Naive thymus-derived CD4-positive, alpha-beta T cell (primary cell): Measurements from ENCODE around the gene INO80B. TPM values are rescaled to one million over a fixed set of nuclear protein-coding genes. Genes with fewer than 3 reads are reported as not detected.
A peak's percentile ranks its signal among the peaks of the same experiment; 100 is the strongest.

Source experiments
- ATAC-seq: fragments of 150-1000 bp; cut with Tn5 transposase; 2 replicates; pipeline ENCODE4 v1.10.0; 2021; ENCODE audit warnings: mild to moderate bottlenecking, moderate library complexity
- CTCF ChIA-PET: fragments of 350-600 bp; sonication (Branson Sonifier 250); formaldehyde crosslinking; loops from one replicate; lab custom pipeline; 2021; ENCODE audit warnings: antibody characterized with exemption; lab: Charles Lee
- POLR2A ChIA-PET: fragments of 350-600 bp; sonication (Branson Sonifier 250); formaldehyde crosslinking; loops from one replicate; lab custom pipeline; 2021; ENCODE audit warnings: antibody characterized with exemption, inconsistent platforms; lab: Charles Lee
- DNase-seq, 9 donors: peaks; one replicate each; pipeline versions ENCODE4 v3.0.0 to v3.0.0-alpha.2; 2020 to 2022; ENCODE audit warnings: mixed read lengths in 1 of 9
- H3K27ac ChIP-seq: one replicate; pipeline ENCODE4 v1.7.0; 2013; ENCODE audit warnings: mild to moderate bottlenecking, low read depth, low read length, moderate library complexity
- H3K27me3 ChIP-seq, 2 donors: one replicate each; pipeline ENCODE4 v1.7.0; 2013; ENCODE audit warnings: low read length in 2 of 2, mild to moderate bottlenecking in 2 of 2, moderate library complexity in 2 of 2; ENCODE audit not compliant: control insufficient read depth in 2 of 2, insufficient read depth in 2 of 2
- H3K36me3 ChIP-seq, 3 experiments: 1 replicate in 2 of 3; 2 replicates in 1 of 3; pipeline ENCODE4 v1.7.0; 2013; ENCODE audit warnings: low read length in 3 of 3, mild to moderate bottlenecking in 3 of 3, moderate library complexity in 1 of 3; ENCODE audit not compliant: insufficient read depth in 3 of 3, control insufficient read depth in 2 of 3
- H3K4me1 ChIP-seq, 2 donors: one replicate each; pipeline ENCODE4 v1.7.0; 2013; ENCODE audit warnings: low read length in 2 of 2, mild to moderate bottlenecking in 2 of 2, moderate library complexity in 1 of 2; ENCODE audit not compliant: control insufficient read depth in 2 of 2, insufficient read depth in 2 of 2
- H3K4me3 ChIP-seq: 2 replicates; pipeline ENCODE4 v1.7.0; 2013; ENCODE audit warnings: mild to moderate bottlenecking, low read length
- H3K9me3 ChIP-seq, 3 experiments: 1 replicate in 2 of 3; 2 replicates in 1 of 3; pipeline ENCODE4 v1.7.0; 2013; ENCODE audit warnings: low read length in 3 of 3; ENCODE audit not compliant: control insufficient read depth in 2 of 3
- H3K27ac Mint-ChIP-seq, 9 donors: one replicate each; pipeline ENCODE4 v1.8.0; 2020 to 2022; ENCODE audit warnings: mixed read lengths in 9 of 9, mild to moderate bottlenecking in 8 of 9, moderate library complexity in 5 of 9, inconsistent platforms in 2 of 9
- H3K27me3 Mint-ChIP-seq, 5 donors: one replicate each; pipeline ENCODE4 v1.8.0; 2021 to 2022; ENCODE audit warnings: mixed read lengths in 5 of 5, mild to moderate bottlenecking in 1 of 5
- H3K36me3 Mint-ChIP-seq, 5 donors: one replicate each; pipeline ENCODE4 v1.8.0; 2020 to 2022; ENCODE audit warnings: mixed read lengths in 5 of 5, mild to moderate bottlenecking in 3 of 5, inconsistent platforms in 1 of 5
- H3K4me1 Mint-ChIP-seq, 7 donors: one replicate each; pipeline ENCODE4 v1.8.0; 2020 to 2022; ENCODE audit warnings: mixed read lengths in 7 of 7, mild to moderate bottlenecking in 3 of 7, inconsistent platforms in 1 of 7
- H3K4me3 Mint-ChIP-seq, 10 donors: one replicate each; pipeline ENCODE4 v1.8.0; 2020 to 2022; ENCODE audit warnings: mild to moderate bottlenecking in 10 of 10, mixed read lengths in 10 of 10, moderate library complexity in 6 of 10, inconsistent platforms in 2 of 10
- H3K9me3 Mint-ChIP-seq, 11 donors: one replicate each; pipeline ENCODE4 v1.8.0; 2020 to 2022; ENCODE audit warnings: mixed read lengths in 11 of 11, mild to moderate bottlenecking in 4 of 11, inconsistent platforms in 1 of 11, moderate library complexity in 1 of 11
- intact Hi-C, 2 donors: fragments of 100-400 bp; cut with micrococcal nuclease; formaldehyde crosslinking; loops; one replicate each; pipeline ENCODE4 v1.15.1; 2023
- polyA plus RNA-seq, 2 donors: library from polyadenylated mRNA; unstranded; fragments of 300-500 nt; fragmentation: Illumina TruSeq; gene quantifications; one replicate each; pipeline ENCODE4 v1.2.3, GENCODE V29; 2021
- total RNA-seq, 6 experiments: library from RNA in 5 of 6; stranded (reverse) in 5 of 6; gene quantifications; 1 replicate in 5 of 6; 2 replicates in 1 of 6; pipeline ENCODE4 v1.2.3 and lab custom pipeline; 2021 to 2026

Gene INO80B
- total and polyA plus RNA-seq, 7 experiments from 2014 or later: 11.6 to 96.5 (median 44.9) TPM

DNA sequence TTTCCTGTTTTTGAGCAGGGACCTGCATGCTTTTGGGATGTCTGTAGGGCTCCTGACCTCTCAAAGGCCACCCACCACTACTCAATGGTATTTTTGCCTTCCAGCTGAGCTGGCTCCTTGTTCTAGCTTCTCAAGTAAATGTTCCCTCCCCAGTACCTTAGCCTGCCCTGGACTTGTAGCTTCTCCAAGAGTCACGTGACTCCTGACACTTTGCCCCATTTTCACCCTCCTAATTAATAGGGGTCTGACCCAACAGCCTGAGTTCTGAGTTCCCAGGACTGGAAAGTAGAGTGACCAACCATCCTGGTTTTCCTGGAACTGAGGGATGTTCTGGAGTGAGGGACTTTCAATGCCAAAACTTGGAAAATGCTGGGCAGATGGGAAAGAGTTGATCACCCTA lies 40.6 kb downstream of the INO80B start:
- no peaks in the 10 kb centered on the region for H3K9me3 ChIP-seq
- intact Hi-C loops: no loop called here

DNA sequence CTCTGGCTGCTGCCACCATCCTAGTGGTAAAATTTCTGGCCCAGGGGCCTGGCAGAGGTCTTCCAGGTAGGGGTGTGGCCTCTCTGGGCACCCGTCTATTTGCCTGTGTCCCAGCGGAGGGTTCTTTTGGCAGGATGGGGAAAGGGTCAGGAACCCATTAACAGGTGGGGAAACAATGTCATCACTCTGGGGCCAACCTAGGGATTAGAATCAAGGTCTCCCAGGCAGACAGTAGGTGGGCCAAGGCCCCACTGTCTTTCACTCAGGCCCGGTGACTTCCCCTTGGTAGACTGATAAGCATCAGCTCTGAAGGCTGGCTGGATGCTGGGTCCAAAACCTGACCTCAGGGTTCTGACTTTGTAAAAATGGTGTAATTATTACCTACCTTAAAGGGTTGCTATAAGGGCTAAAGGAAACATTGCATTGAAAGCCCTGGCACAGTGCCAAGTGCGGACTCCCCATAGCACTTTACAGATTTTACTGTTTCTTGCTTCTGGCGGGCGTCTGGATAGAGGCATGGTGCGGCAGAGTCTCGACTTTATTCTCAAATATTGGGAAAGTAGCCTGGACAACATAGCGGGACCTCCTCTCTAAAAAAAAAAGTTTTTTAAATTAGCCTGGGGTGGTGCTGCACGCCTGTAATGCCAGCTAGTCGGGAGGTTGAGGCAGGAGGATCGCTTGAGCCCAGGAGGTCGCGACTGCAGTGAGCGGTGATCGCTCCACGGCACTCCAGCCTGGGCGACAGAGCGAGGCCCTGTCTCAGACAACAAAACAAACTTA lies 42.3 kb downstream of the INO80B start:
- Histone ChIP-seq H3K27ac (no peak overlapping the region), H3K27me3 (peaks cover 0 to 26% of the 10 kb centered on the region in 2 donors), H3K9me3 (no peaks in the 10 kb centered on the region), H3K36me3 (peaks cover 0 to 23% (median 0%) of the 10 kb centered on the region in 3 experiments), H3K4me3 (peak overlapping the region; percentile 61), H3K4me1 (peaks cover 8 to 21% of the 10 kb centered on the region in 2 donors)
- ATAC-seq (no peak), DNase-seq (no peak)
- POLR2A ChIA-PET: interaction anchor here (0.6 to 1.2 kb wide), 4 partner anchors 10 to 156 kb away, joined by 3 to 4 read pairs (median 3); partner anchors contain the start of genes HTRA2, PCGF1 and WBP1
- intact Hi-C loops: no loop called here
- peaks cover 33 to 46% (median 35%) of the 10 kb centered on the region in 5 donors for H3K27me3 Mint-ChIP-seq
- no peaks in the 10 kb centered on the region for H3K9me3 Mint-ChIP-seq
- CTCF ChIA-PET: no interaction called here
- peaks cover 16 to 30% (median 22%) of the 10 kb centered on the region in 7 donors for H3K4me1 Mint-ChIP-seq
- peaks cover 4 to 25% (median 11%) of the 10 kb centered on the region in 5 donors for H3K36me3 Mint-ChIP-seq
- H3K4me3 Mint-ChIP-seq: peak overlapping the region; percentile 63 to 97 (median 86)
- H3K27ac Mint-ChIP-seq: peak overlapping the region in 2 of 9 donors; percentile 13 to 59

More for the DNA sequence above, 40.6 kb downstream of the INO80B start:
- Histone ChIP-seq H3K4me3 (no peak overlapping the region), H3K4me1 (peaks cover 8 to 21% of the 10 kb centered on the region in 2 donors), H3K27ac (no peak overlapping the region), H3K27me3 (peaks cover 0 to 22% of the 10 kb centered on the region in 2 donors), H3K36me3 (peaks cover 4 to 41% (median 5%) of the 10 kb centered on the region in 3 experiments)
- CTCF ChIA-PET: no interaction called here
- Mint-ChIP-seq H3K4me3 (no peak overlapping the region), H3K9me3 (no peaks in the 10 kb centered on the region), H3K4me1 (peaks cover 15 to 24% (median 20%) of the 10 kb centered on the region in 7 donors), H3K27me3 (peaks cover 18 to 29% (median 20%) of the 10 kb centered on the region in 5 donors), H3K27ac (peak overlapping the region in 1 of 9 donors; percentile 55), H3K36me3 (peaks cover 11 to 39% (median 16%) of the 10 kb centered on the region in 5 donors)
- POLR2A ChIA-PET: no interaction called here
- no peak for DNase-seq
- ATAC-seq: no peak

GRCh38 chr2:74497777-74498499 lies 43.1 kb downstream of the INO80B start:
- intact Hi-C loops: loop anchor here in 1 of 2 donors (1.0 to 2.0 kb wide), 3 partner anchors 9 to 31 kb away; partner anchors contain the start of genes AUP1, HTRA2, PCGF1 and TLX2
- Histone ChIP-seq H3K27ac (no peak overlapping the region), H3K9me3 (no peaks in the 10 kb centered on the region), H3K4me3 (peak overlapping the region; percentile 61), H3K4me1 (peaks cover 8 to 29% of the 10 kb centered on the region in 2 donors), H3K36me3 (peaks cover 0 to 16% (median 0%) of the 10 kb centered on the region in 3 experiments), H3K27me3 (peaks cover 4 to 33% of the 10 kb centered on the region in 2 donors)
- DNase-seq (peak in 1 of 9 donors; percentile 40), ATAC-seq (peak; percentile 41)
- CTCF ChIA-PET: no interaction called here
- Mint-ChIP-seq H3K27ac (peak overlapping the region in 5 of 9 donors; percentile 3 to 85 (median 40)), H3K27me3 (peaks cover 39 to 53% (median 42%) of the 10 kb centered on the region in 5 donors), H3K9me3 (no peaks in the 10 kb centered on the region), H3K36me3 (peaks cover 4 to 20% (median 11%) of the 10 kb centered on the region in 5 donors), H3K4me3 (peak overlapping the region; percentile 63 to 97 (median 86)), H3K4me1 (peaks cover 19 to 38% (median 30%) of the 10 kb centered on the region in 7 donors)
- POLR2A ChIA-PET: interaction anchor here (0.6 to 1.2 kb wide), 3 partner anchors 9 to 155 kb away, joined by 3 to 4 read pairs (median 3); partner anchors contain the start of genes PCGF1 and WBP1

GRCh38 chr2:74498500-74499266 lies 43.8 kb downstream of the INO80B start:
- H3K27me3 Mint-ChIP-seq: peaks cover 39 to 58% (median 47%) of the 10 kb centered on the region in 5 donors
- intact Hi-C loops: loop anchor here in 1 of 2 donors (1.0 to 2.0 kb wide), 3 partner anchors 9 to 31 kb away; partner anchors contain the start of genes AUP1, HTRA2, PCGF1 and TLX2

GRCh38 chr2:74499267-74499939 lies 44.5 kb downstream of the INO80B start, which contains the start of gene LBX2:
LBX2 (minus strand) TSS chr2:74499603; CDS start chr2:74499537, 66 bp downstream.
- Mint-ChIP-seq H3K4me3 (peak within 1 kb of the TSS; percentile 63 to 97 (median 86)), H3K27me3 (peaks cover 46 to 65% (median 52%) of the 10 kb centered on the region in 5 donors), H3K4me1 (peaks cover 24 to 52% (median 44%) of the 10 kb centered on the region in 7 donors), H3K27ac (peak within 1 kb of the TSS in 4 of 9 donors; percentile 3 to 85 (median 33)), H3K9me3 (no peaks in the 10 kb centered on the region), H3K36me3 (peaks cover 2 to 13% (median 6%) of the 10 kb centered on the region in 5 donors)
- ChIA-PET CTCF (no interaction called here), POLR2A (interaction anchor here (1.0 to 1.6 kb wide), 3 partner anchors 8 to 44 kb away, joined by 3 read pairs; partner anchors contain the start of genes INO80B, MRPL53 and PCGF1)
- intact Hi-C loops: loop anchor here in 1 of 2 donors (2.0 kb wide), 1 partner anchor 15 kb away; the partner anchor contains the start of gene TLX2
- Histone ChIP-seq H3K9me3 (no peaks in the 10 kb centered on the region), H3K27ac (no peak within 1 kb of the TSS), H3K36me3 (peaks cover 0 to under 1% (median 0%) of the 10 kb centered on the region in 3 experiments), H3K4me3 (peak within 1 kb of the TSS; percentile 61), H3K27me3 (peaks cover 4 to 34% of the 10 kb centered on the region in 2 donors), H3K4me1 (peaks cover 13 to 35% of the 10 kb centered on the region in 2 donors)
- ATAC-seq (peak; percentile 17), DNase-seq (peak in 1 of 9 donors; percentile 45)

More at GRCh38 chr2:74498500-74499266, 43.8 kb downstream of the INO80B start:
- Mint-ChIP-seq H3K9me3 (no peaks in the 10 kb centered on the region), H3K4me1 (peaks cover 20 to 45% (median 37%) of the 10 kb centered on the region in 7 donors), H3K36me3 (peaks cover 2 to 12% (median 8%) of the 10 kb centered on the region in 5 donors), H3K27ac (peak overlapping the region in 4 of 9 donors; percentile 3 to 85 (median 33)), H3K4me3 (peak overlapping the region; percentile 63 to 97 (median 86))
- ChIA-PET CTCF (no interaction called here), POLR2A (interaction anchor here (1.1 to 1.4 kb wide), 2 partner anchors 9 to 40 kb away, joined by 3 to 4 read pairs; partner anchors contain the start of genes PCGF1 and WBP1)
- peak in 2 of 9 donors; percentile 29 to 37 for DNase-seq
- Histone ChIP-seq H3K27me3 (peaks cover 4 to 33% of the 10 kb centered on the region in 2 donors), H3K4me1 (peaks cover 13 to 35% of the 10 kb centered on the region in 2 donors), H3K4me3 (peak overlapping the region; percentile 61), H3K36me3 (peaks cover 0 to 8% (median 0%) of the 10 kb centered on the region in 3 experiments), H3K9me3 (no peaks in the 10 kb centered on the region), H3K27ac (no peak overlapping the region)
- ATAC-seq: peak; percentile 52
